Liver (tissue), 9 donors: ENCODE results near the gene SALL1. TPM values are rescaled to one million over a fixed set of nuclear protein-coding genes. Genes with fewer than 3 reads are reported as not detected.
A peak's percentile ranks its signal among the peaks of the same experiment; 100 is the strongest.

Experiments
- DNase-seq: peaks from one replicate; pipeline ENCODE4 v3.0.0-alpha.2; 2017; ENCODE audit warnings: low spot score
- H3K27ac ChIP-seq, 2 donors: one replicate each; pipeline ENCODE4 v1.7.0; 2013; ENCODE audit warnings: inconsistent platforms in 2 of 2, low read length in 2 of 2, control low read depth in 1 of 2, low read depth in 1 of 2, mild to moderate bottlenecking in 1 of 2
- H3K27me3 ChIP-seq, 4 donors: one replicate each; pipeline versions ENCODE4 v1.6.1 to v1.7.0; 2013; ENCODE audit warnings: low read length in 3 of 4, inconsistent platforms in 1 of 4, mild to moderate bottlenecking in 1 of 4, moderate library complexity in 1 of 4; ENCODE audit not compliant: control insufficient read depth in 4 of 4, insufficient read depth in 4 of 4
- H3K36me3 ChIP-seq, 4 donors: one replicate each; pipeline versions ENCODE4 v1.6.1 to v1.7.0; 2013; ENCODE audit warnings: low read length in 3 of 4, mild to moderate bottlenecking in 3 of 4, low read depth in 1 of 4, moderate library complexity in 1 of 4; ENCODE audit not compliant: control insufficient read depth in 4 of 4, insufficient read depth in 3 of 4
- H3K4me1 ChIP-seq, 4 donors: one replicate each; pipeline versions ENCODE4 v1.6.1 to v1.7.0; 2013; ENCODE audit warnings: low read length in 3 of 4, mild to moderate bottlenecking in 3 of 4, moderate library complexity in 1 of 4; ENCODE audit not compliant: control insufficient read depth in 4 of 4, insufficient read depth in 4 of 4
- H3K4me3 ChIP-seq, 3 donors: one replicate each; pipeline versions ENCODE4 v1.6.1 to v1.7.0; 2013; ENCODE audit warnings: low read length in 3 of 3, control low read depth in 1 of 3, low read depth in 1 of 3, mild to moderate bottlenecking in 1 of 3
- H3K9ac ChIP-seq, 2 donors: one replicate each; pipeline ENCODE4 v1.7.0; 2013; ENCODE audit warnings: low read length in 2 of 2, mild to moderate bottlenecking in 2 of 2, moderate library complexity in 2 of 2, control low read depth in 1 of 2, low read depth in 1 of 2
- H3K9me3 ChIP-seq, 4 donors: one replicate each; pipeline versions ENCODE4 v1.6.1 to v1.7.0; 2013; ENCODE audit warnings: low read length in 3 of 4; ENCODE audit not compliant: control insufficient read depth in 4 of 4
- FOXA1 ChIP-seq: IDR thresholded peaks from 2 replicates; pipeline ENCODE4 v1.6.1; 2016; ENCODE audit warnings: antibody characterized with exemption
- FOXA2 ChIP-seq: IDR thresholded peaks from 2 replicates; pipeline ENCODE4 v1.6.1; 2016; ENCODE audit warnings: antibody characterized with exemption
- GABPA ChIP-seq, 2 donors: IDR thresholded peaks in 1 of 2; conservative IDR thresholded peaks in 1 of 2; 2 replicates each; pipeline ENCODE4 v1.6.1; 2016; ENCODE audit warnings: antibody characterized with exemption in 2 of 2, mild to moderate bottlenecking in 1 of 2, moderate library complexity in 1 of 2
- HNF4A ChIP-seq, 2 donors: conservative IDR thresholded peaks; 2 replicates each; pipeline ENCODE4 v1.6.1; 2016; ENCODE audit warnings: antibody characterized with exemption in 2 of 2, mild to moderate bottlenecking in 2 of 2
- HNF4G ChIP-seq: IDR thresholded peaks from 2 replicates; pipeline ENCODE4 v1.6.1; 2016; ENCODE audit warnings: antibody characterized with exemption
- JUND ChIP-seq, 2 donors: IDR thresholded peaks; 2 replicates each; pipeline ENCODE4 v1.6.1; 2016; ENCODE audit warnings: antibody characterized with exemption in 2 of 2
- NR2F2 ChIP-seq: IDR thresholded peaks from 2 replicates; pipeline ENCODE4 v1.6.1; 2016; ENCODE audit warnings: antibody characterized with exemption
- RAD21 ChIP-seq, 2 donors: IDR thresholded peaks; 2 replicates each; pipeline ENCODE4 v1.6.1; 2016; ENCODE audit warnings: antibody characterized with exemption in 2 of 2, mild to moderate bottlenecking in 2 of 2
- RXRA ChIP-seq, 2 donors: IDR thresholded peaks; 2 replicates each; pipeline ENCODE4 v1.6.1; 2017 to 2018; ENCODE audit warnings: antibody characterized with exemption in 2 of 2, mild to moderate bottlenecking in 1 of 2
- SP1 ChIP-seq: IDR thresholded peaks from 2 replicates; pipeline ENCODE4 v1.6.1; 2018; ENCODE audit warnings: antibody characterized with exemption, mild to moderate bottlenecking
- TAF1 ChIP-seq: conservative IDR thresholded peaks from 2 replicates; pipeline ENCODE4 v1.6.1; 2016; ENCODE audit warnings: antibody characterized with exemption, mild to moderate bottlenecking
- YY1 ChIP-seq: IDR thresholded peaks from 2 replicates; pipeline ENCODE4 v1.6.1; 2016; ENCODE audit warnings: antibody characterized with exemption, mild to moderate bottlenecking
- WGBS: extraction: QIAGEN DNeasy Blood & Tissue Kit; methylation state at CpG from one replicate; pipeline ENCODE4 v1.1.7; 2013; 5-methylcytosine and 5-hydroxymethylcytosine counted together
- polyA plus RNA-seq, 2 donors: library from polyadenylated mRNA; stranded (reverse) in 1 of 2; unstranded in 1 of 2; fragments of 200-250 nt in 1 of 2; fragments of >200 nt in 1 of 2; fragmentation: Nextera tagmentation in 1 of 2; extraction: Ambion mirVana in 1 of 2; gene quantifications; one replicate each; pipeline versions ENCODE4 v1.2.1 to v1.2.3, GENCODE V29; 2013 to 2015
- total RNA-seq, 2 donors: library from RNA; depleted of rRNA; stranded (reverse); fragments of >200 nt; gene quantifications; one replicate each; pipeline ENCODE4 v1.2.3, GENCODE V29; 2014
- TF ChIP-seq, protein P1 (sequence below): IDR thresholded peaks from 2 replicates; pipeline ENCODE4 v1.6.1; 2016; ENCODE audit warnings: antibody characterized with exemption
- TF ChIP-seq, protein P2 (sequence below): fragments of 150-350 bp; IDR thresholded peaks from 2 replicates; pipeline ENCODE4 v1.5.1; 2017; ENCODE audit warnings: improper control_type of control experiment, low read depth, low read length; ENCODE audit not compliant: missing input control
- TF ChIP-seq, protein P3 (sequence below): IDR thresholded peaks from 2 replicates; pipeline ENCODE4 v1.6.1; 2016; ENCODE audit warnings: antibody characterized with exemption
- TF ChIP-seq, protein P4 (sequence below): IDR thresholded peaks from 2 replicates; pipeline ENCODE4 v1.6.1; 2016; ENCODE audit warnings: antibody characterized with exemption, mild to moderate bottlenecking
- donor health status: healthy.
- donor health status: healthy.
- donor health status: healthy.
- donor health status: healthy.
- donor health status: healthy.

The SALL1 gene
- total and polyA plus RNA-seq, 4 donors: 1.8 to 13.4 (median 11.7) TPM

DNA sequence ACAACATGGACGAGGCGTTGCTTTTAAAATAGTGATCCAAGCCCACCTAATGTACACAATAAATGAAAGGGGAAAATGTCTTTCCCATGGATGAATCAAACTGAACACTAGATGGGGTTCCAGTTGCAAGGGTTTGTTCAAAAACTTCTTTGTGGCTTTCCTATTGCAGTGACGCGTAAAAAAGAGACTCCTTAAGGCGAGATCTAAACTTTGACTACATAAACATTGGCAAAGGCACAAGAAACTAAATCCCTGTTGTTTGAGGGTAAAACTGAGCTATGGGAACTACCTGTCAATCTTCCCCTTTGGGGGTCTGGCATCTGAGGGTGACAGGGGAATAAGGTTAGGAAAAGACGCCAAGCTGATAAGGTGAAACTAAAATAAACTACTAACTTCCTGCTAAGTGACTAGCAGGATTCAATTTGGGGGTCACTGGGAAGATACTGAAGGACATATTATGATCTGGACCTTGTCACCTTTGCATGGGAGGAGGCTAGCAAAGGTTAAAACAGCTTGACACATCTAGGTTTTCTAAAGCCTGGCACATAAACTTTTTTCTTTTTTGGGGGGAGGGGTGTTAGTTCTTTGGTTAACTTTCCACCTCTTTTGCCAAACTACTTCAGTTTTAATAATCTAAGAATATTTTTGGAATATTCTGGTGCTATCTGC is 4.7 kb downstream of the SALL1 start:
- no peak for DNase-seq
- no peak for TF ChIP-seq FOXA1
- TF ChIP-seq, protein P1, sequence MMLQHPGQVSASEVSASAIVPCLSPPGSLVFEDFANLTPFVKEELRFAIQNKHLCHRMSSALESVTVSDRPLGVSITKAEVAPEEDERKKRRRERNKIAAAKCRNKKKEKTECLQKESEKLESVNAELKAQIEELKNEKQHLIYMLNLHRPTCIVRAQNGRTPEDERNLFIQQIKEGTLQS: no peak
- TF ChIP-seq, protein P2, sequence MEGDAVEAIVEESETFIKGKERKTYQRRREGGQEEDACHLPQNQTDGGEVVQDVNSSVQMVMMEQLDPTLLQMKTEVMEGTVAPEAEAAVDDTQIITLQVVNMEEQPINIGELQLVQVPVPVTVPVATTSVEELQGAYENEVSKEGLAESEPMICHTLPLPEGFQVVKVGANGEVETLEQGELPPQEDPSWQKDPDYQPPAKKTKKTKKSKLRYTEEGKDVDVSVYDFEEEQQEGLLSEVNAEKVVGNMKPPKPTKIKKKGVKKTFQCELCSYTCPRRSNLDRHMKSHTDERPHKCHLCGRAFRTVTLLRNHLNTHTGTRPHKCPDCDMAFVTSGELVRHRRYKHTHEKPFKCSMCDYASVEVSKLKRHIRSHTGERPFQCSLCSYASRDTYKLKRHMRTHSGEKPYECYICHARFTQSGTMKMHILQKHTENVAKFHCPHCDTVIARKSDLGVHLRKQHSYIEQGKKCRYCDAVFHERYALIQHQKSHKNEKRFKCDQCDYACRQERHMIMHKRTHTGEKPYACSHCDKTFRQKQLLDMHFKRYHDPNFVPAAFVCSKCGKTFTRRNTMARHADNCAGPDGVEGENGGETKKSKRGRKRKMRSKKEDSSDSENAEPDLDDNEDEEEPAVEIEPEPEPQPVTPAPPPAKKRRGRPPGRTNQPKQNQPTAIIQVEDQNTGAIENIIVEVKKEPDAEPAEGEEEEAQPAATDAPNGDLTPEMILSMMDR: peak; percentile 12
- peak; percentile 26 for TF ChIP-seq HNF4G
- no peak for TF ChIP-seq YY1
- no peak for TF ChIP-seq FOXA2
- no peak for TF ChIP-seq JUND (IDR thresholded peaks at IDR 0.05)
- TF ChIP-seq, protein P3, sequence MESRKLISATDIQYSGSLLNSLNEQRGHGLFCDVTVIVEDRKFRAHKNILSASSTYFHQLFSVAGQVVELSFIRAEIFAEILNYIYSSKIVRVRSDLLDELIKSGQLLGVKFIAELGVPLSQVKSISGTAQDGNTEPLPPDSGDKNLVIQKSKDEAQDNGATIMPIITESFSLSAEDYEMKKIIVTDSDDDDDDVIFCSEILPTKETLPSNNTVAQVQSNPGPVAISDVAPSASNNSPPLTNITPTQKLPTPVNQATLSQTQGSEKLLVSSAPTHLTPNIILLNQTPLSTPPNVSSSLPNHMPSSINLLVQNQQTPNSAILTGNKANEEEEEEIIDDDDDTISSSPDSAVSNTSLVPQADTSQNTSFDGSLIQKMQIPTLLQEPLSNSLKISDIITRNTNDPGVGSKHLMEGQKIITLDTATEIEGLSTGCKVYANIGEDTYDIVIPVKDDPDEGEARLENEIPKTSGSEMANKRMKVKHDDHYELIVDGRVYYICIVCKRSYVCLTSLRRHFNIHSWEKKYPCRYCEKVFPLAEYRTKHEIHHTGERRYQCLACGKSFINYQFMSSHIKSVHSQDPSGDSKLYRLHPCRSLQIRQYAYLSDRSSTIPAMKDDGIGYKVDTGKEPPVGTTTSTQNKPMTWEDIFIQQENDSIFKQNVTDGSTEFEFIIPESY: no peak
- TF ChIP-seq, protein P4, sequence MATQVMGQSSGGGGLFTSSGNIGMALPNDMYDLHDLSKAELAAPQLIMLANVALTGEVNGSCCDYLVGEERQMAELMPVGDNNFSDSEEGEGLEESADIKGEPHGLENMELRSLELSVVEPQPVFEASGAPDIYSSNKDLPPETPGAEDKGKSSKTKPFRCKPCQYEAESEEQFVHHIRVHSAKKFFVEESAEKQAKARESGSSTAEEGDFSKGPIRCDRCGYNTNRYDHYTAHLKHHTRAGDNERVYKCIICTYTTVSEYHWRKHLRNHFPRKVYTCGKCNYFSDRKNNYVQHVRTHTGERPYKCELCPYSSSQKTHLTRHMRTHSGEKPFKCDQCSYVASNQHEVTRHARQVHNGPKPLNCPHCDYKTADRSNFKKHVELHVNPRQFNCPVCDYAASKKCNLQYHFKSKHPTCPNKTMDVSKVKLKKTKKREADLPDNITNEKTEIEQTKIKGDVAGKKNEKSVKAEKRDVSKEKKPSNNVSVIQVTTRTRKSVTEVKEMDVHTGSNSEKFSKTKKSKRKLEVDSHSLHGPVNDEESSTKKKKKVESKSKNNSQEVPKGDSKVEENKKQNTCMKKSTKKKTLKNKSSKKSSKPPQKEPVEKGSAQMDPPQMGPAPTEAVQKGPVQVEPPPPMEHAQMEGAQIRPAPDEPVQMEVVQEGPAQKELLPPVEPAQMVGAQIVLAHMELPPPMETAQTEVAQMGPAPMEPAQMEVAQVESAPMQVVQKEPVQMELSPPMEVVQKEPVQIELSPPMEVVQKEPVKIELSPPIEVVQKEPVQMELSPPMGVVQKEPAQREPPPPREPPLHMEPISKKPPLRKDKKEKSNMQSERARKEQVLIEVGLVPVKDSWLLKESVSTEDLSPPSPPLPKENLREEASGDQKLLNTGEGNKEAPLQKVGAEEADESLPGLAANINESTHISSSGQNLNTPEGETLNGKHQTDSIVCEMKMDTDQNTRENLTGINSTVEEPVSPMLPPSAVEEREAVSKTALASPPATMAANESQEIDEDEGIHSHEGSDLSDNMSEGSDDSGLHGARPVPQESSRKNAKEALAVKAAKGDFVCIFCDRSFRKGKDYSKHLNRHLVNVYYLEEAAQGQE: no peak
- TF ChIP-seq HNF4A (conservative IDR thresholded peaks at IDR 0.05): peak; percentile 49 to 82
- peak; percentile 50 to 52 for TF ChIP-seq RAD21 (IDR thresholded peaks at IDR 0.05)
- peak in 1 of 2 donors; percentile 40 for TF ChIP-seq RXRA (IDR thresholded peaks at IDR 0.05)
- no peak for TF ChIP-seq TAF1
- TF ChIP-seq GABPA (IDR thresholded peaks at IDR 0.05 in 1 of 2, conservative IDR thresholded peaks at IDR 0.05 in 1 of 2): no peak
- no peak for TF ChIP-seq SP1
- TF ChIP-seq NR2F2: no peak
- Histone ChIP-seq H3K27me3 (no peaks in the 10 kb centered on the region), H3K27ac (peak overlapping the region; percentile 54 to 78), H3K36me3 (peaks cover under 1 to 10% (median 4%) of the 10 kb centered on the region in 4 donors), H3K4me3 (peak overlapping the region; percentile 28 to 31 (median 28)), H3K9ac (peak overlapping the region; percentile 30 to 69), H3K9me3 (no peaks in the 10 kb centered on the region), H3K4me1 (peaks cover 1 to 29% (median 18%) of the 10 kb centered on the region in 4 donors)
- 17% methylated on average over 6 of the region's 6 CpGs for WGBS
